ENCODE measurements around the gene ADAMTS9.

ADAMTS9 gene

DNA sequence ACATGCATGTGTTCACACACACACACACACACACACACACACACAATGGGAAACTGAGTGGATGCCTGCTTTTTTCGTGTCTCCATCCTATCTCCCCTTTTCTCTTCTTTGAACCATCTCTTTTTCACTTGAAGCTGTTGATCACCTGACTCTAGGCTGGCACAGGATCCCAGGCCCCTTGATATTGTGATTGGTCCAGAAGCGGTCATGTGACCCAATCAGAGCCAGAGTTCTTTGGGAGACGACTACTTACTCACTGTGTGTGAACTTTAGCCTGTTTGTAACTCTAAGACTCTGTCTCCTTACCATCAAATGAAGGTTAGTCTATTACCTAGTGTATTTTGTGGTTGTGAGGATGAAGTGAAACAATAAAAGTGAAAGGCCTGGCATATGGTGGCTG lies 172.9 kb downstream of the ADAMTS9 start:
- Histone ChIP-seq H3K4me1 (ENCODE audit: insufficient read depth, insufficient read length) (no peaks in the 10 kb centered on the region), H3K9ac (ENCODE audit: insufficient read length, low read depth) (no peak overlapping the region), H3K27me3 (ENCODE audit: insufficient read depth, insufficient read length) (no peaks in the 10 kb centered on the region), H3K4me3 (ENCODE audit: insufficient read length, low read depth) (no peak overlapping the region), H3K9me3 (ENCODE audit: insufficient read depth, low read length) (no peaks in the 10 kb centered on the region; the same call in 1 of the 2 replicates), H3K36me3 (ENCODE audit: insufficient read depth, insufficient read length, low read length) (no peaks in the 10 kb centered on the region)
- DNase-seq (ENCODE audit: low read depth, low spot score): no peak
- TF ChIP-seq ZNF274 (IDR thresholded peaks at IDR 0.05; ENCODE audit: low read depth, low read length) (no peak), YY1 (IDR thresholded peaks at IDR 0.05; ENCODE audit: insufficient read depth, insufficient read length) (no peak), SUZ12 (IDR thresholded peaks at IDR 0.05; ENCODE audit: extremely low read depth, insufficient read depth, insufficient read length) (no peak)

DNA sequence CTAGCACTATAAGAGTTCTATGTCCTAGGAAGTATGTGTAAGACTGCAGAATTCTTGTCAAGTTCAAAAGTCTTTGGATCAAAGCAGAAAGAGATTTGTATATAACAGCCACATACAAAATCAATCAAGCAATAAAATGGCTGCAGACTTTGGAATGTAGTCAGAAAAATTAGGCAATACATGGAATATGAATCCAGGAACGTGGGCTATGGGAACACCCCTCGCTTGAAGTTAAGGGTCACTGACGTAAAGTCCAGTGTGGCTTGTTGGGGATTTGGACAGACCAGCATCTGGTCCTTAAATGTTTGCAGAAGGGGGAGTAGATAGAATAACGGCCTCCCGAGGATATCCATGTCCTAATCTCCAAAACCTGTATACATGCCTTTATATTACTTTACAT lies 178.6 kb downstream of the ADAMTS9 start:
- no peaks in the 10 kb centered on the region for H3K36me3 ChIP-seq (ENCODE audit: insufficient read depth, insufficient read length, low read length)
- H3K9me3 ChIP-seq (ENCODE audit: insufficient read depth, low read length): no peaks in the 10 kb centered on the region
- no peak overlapping the region for H3K4me3 ChIP-seq (ENCODE audit: insufficient read length, low read depth)
- TF ChIP-seq SUZ12 (IDR thresholded peaks at IDR 0.05; ENCODE audit: extremely low read depth, insufficient read depth, insufficient read length) (no peak), ZNF274 (IDR thresholded peaks at IDR 0.05; ENCODE audit: low read depth, low read length) (no peak), YY1 (IDR thresholded peaks at IDR 0.05; ENCODE audit: insufficient read depth, insufficient read length) (no peak)
- H3K27me3 ChIP-seq (ENCODE audit: insufficient read depth, insufficient read length): no peaks in the 10 kb centered on the region
- H3K9ac ChIP-seq (ENCODE audit: insufficient read length, low read depth): no peak overlapping the region
- DNase-seq (ENCODE audit: low read depth, low spot score): no peak
- H3K4me1 ChIP-seq (ENCODE audit: insufficient read depth, insufficient read length): no peaks in the 10 kb centered on the region

DNA sequence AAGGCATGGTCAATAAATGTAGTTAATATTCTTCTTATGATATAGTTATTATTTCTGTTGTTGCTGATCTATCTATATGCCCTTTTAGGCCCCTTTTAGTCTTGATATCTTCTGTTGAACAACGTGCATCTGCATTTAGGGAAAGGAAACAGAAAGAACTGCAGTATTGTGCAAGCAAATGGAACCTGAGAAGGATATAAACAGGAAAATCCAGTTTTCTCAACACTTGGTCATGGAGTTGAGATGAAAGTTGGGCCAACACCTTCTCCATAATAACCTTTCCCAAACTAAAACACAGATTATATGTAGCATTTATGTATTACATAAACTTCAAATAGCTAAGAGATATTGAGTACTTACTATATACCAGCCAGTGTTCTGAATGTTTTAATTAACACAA lies 179.7 kb downstream of the ADAMTS9 start:
- H3K4me1 ChIP-seq (ENCODE audit: insufficient read depth, insufficient read length): no peaks in the 10 kb centered on the region
- H3K27me3 ChIP-seq (ENCODE audit: insufficient read depth, insufficient read length): no peaks in the 10 kb centered on the region
- no peak overlapping the region for H3K9ac ChIP-seq (ENCODE audit: insufficient read length, low read depth)
- no peaks in the 10 kb centered on the region for H3K36me3 ChIP-seq (ENCODE audit: insufficient read depth, insufficient read length, low read length)
- no peak overlapping the region for H3K4me3 ChIP-seq (ENCODE audit: insufficient read length, low read depth)
- TF ChIP-seq YY1 (IDR thresholded peaks at IDR 0.05; ENCODE audit: insufficient read depth, insufficient read length) (no peak), SUZ12 (IDR thresholded peaks at IDR 0.05; ENCODE audit: extremely low read depth, insufficient read depth, insufficient read length) (no peak), ZNF274 (IDR thresholded peaks at IDR 0.05; ENCODE audit: low read depth, low read length) (no peak)
- H3K9me3 ChIP-seq (ENCODE audit: insufficient read depth, low read length): no peaks in the 10 kb centered on the region
- no peak for DNase-seq (ENCODE audit: low read depth, low spot score)

DNA sequence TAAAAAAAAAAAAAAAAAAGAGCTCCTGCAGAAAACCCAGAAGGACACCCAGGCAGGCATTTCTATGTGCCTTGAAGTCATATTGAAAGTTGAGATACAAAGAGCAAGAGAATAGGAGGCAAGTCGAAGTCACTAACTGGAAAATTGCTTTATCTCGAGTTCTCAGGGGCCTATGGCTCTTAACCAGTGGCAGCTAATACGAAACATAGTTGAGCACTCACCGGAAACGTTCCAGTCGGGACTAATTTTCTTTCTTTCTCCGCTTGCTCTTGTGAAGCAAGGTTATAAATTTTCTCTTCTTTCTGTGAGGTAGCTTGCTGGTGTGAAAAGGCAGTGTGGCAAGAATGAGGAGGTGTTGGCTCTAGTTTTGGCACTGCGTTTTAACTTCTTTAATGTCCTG lies 181.5 kb downstream of the ADAMTS9 start:
- H3K9me3 ChIP-seq (ENCODE audit: insufficient read depth, low read length): no peaks in the 10 kb centered on the region
- H3K4me1 ChIP-seq (ENCODE audit: insufficient read depth, insufficient read length): no peaks in the 10 kb centered on the region
- TF ChIP-seq YY1 (IDR thresholded peaks at IDR 0.05; ENCODE audit: insufficient read depth, insufficient read length): no peak
- no peak for DNase-seq (ENCODE audit: low read depth, low spot score)
- no peaks in the 10 kb centered on the region for H3K27me3 ChIP-seq (ENCODE audit: insufficient read depth, insufficient read length)
- no peak overlapping the region for H3K9ac ChIP-seq (ENCODE audit: insufficient read length, low read depth)
- no peaks in the 10 kb centered on the region for H3K36me3 ChIP-seq (ENCODE audit: insufficient read depth, insufficient read length, low read length)
- H3K4me3 ChIP-seq (ENCODE audit: insufficient read length, low read depth): no peak overlapping the region

DNA sequence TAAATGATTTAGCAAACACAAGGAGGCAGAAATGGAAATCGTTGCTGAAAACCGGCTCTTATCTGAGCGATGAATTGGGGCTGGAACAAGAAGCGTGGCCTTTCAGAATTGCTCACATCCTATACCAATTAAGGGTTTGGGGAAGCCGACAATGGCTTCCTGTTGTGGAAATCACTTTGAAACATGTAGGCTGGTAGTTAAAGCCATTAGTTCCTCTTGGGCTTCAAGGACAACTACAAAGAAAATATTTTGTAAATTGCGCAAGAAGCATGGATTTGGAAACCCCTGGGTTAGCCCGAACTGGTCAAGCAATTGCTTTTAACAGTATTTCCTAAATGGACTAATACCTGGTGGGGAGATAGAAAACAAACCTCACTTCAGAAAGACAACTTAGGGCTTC lies 182.4 kb downstream of the ADAMTS9 start:
- Histone ChIP-seq H3K4me3 (ENCODE audit: insufficient read length, low read depth) (no peak overlapping the region), H3K9ac (ENCODE audit: insufficient read length, low read depth) (no peak overlapping the region), H3K9me3 (ENCODE audit: insufficient read depth, low read length) (no peaks in the 10 kb centered on the region), H3K27me3 (ENCODE audit: insufficient read depth, insufficient read length) (no peaks in the 10 kb centered on the region), H3K4me1 (ENCODE audit: insufficient read depth, insufficient read length) (no peaks in the 10 kb centered on the region), H3K36me3 (ENCODE audit: insufficient read depth, insufficient read length, low read length) (no peaks in the 10 kb centered on the region)
- TF ChIP-seq YY1 (IDR thresholded peaks at IDR 0.05; ENCODE audit: insufficient read depth, insufficient read length) (no peak), ZNF274 (IDR thresholded peaks at IDR 0.05; ENCODE audit: low read depth, low read length) (no peak), SUZ12 (IDR thresholded peaks at IDR 0.05; ENCODE audit: extremely low read depth, insufficient read depth, insufficient read length) (no peak)
- DNase-seq (ENCODE audit: low read depth, low spot score): no peak

DNA sequence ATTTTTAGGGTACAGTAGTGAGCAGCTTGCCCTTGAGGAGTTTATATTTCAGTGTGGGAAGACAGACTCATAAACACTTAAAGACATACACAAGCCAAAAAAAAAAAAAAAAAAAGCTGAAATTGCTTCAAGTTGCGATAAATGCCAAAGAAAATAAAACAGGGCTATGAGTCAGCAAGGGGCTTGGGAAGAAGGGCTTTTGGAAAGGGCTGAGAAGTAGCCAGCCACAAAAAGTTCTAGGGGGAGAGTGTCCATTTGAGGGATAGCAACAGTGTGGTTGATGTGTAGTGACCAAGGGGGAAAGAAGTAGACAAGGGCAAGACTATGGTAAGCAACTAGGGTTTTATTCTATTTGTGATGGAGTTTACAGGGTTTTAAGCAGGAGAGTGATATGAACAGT lies 185.5 kb downstream of the ADAMTS9 start:
- Histone ChIP-seq H3K27me3 (ENCODE audit: insufficient read depth, insufficient read length) (no peaks in the 10 kb centered on the region), H3K36me3 (ENCODE audit: insufficient read depth, insufficient read length, low read length) (no peaks in the 10 kb centered on the region)
- DNase-seq (ENCODE audit: low read depth, low spot score): no peak

DNA sequence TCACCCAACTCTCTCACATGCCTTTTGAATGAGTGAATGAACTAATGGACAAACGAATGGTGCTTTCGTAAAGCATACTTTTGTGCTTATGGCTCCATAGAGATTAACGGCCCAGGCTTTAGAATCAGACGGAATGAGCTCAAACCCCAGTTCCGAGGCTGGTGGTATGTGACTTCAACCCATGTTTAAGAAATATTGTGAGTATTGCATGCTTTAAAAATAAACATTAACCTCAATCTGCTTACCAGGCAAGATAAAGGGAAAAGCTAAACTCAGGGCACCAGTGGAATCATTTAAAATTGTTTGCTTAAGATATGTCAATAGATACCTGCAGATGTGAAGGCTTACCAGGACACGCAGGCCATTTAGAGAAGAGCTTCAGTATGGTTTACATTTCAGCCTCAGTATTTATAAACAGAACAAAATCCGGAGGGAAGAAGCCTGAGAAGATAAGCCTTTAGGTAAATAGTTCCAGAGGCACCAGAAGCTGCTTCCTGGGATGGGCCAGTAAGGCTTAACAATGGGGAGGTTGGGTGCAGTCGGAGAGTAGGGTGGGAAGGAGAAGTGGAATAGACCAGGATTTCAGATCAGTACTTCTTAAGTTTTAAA lies 186.4 kb downstream of the ADAMTS9 start:
- H3K36me3 ChIP-seq (ENCODE audit: insufficient read depth, insufficient read length, low read length): no peaks in the 10 kb centered on the region
- H3K9ac ChIP-seq (ENCODE audit: insufficient read length, low read depth): no peak overlapping the region
- DNase-seq (ENCODE audit: low read depth, low spot score): no peak
- H3K4me3 ChIP-seq (ENCODE audit: insufficient read length, low read depth): no peak overlapping the region
- H3K4me1 ChIP-seq (ENCODE audit: insufficient read depth, insufficient read length): no peaks in the 10 kb centered on the region
- H3K9me3 ChIP-seq (ENCODE audit: insufficient read depth, low read length): no peaks in the 10 kb centered on the region
- no peak for TF ChIP-seq YY1 (IDR thresholded peaks at IDR 0.05; ENCODE audit: insufficient read depth, insufficient read length)
- TF ChIP-seq SUZ12 (IDR thresholded peaks at IDR 0.05; ENCODE audit: extremely low read depth, insufficient read depth, insufficient read length): no peak
- TF ChIP-seq ZNF274 (IDR thresholded peaks at IDR 0.05; ENCODE audit: low read depth, low read length): no peak
- no peaks in the 10 kb centered on the region for H3K27me3 ChIP-seq (ENCODE audit: insufficient read depth, insufficient read length)

More for the DNA sequence above, 185.5 kb downstream of the ADAMTS9 start:
- no peak overlapping the region for H3K9ac ChIP-seq (ENCODE audit: insufficient read length, low read depth)
- TF ChIP-seq ZNF274 (IDR thresholded peaks at IDR 0.05; ENCODE audit: low read depth, low read length): no peak
- no peak for TF ChIP-seq YY1 (IDR thresholded peaks at IDR 0.05; ENCODE audit: insufficient read depth, insufficient read length)
- TF ChIP-seq SUZ12 (IDR thresholded peaks at IDR 0.05; ENCODE audit: extremely low read depth, insufficient read depth, insufficient read length): no peak
- no peak overlapping the region for H3K4me3 ChIP-seq (ENCODE audit: insufficient read length, low read depth)
- no peaks in the 10 kb centered on the region for H3K4me1 ChIP-seq (ENCODE audit: insufficient read depth, insufficient read length)
- no peaks in the 10 kb centered on the region for H3K9me3 ChIP-seq (ENCODE audit: insufficient read depth, low read length)
